T-helper 1 cell treated with Interleukin-12 subunit alpha and Interleukin-12 subunit beta and Interleukin-4 antibody, amounts not matched to agents 30 μg/mL and 1 μg/mL, for 36 hours (primary cell): ENCODE results near the gene CGREF1.

Experiments used
- H3K27ac Mint-ChIP-seq: one replicate; pipeline ENCODE4 v1.8.0; 2021; ENCODE audit warnings: mild to moderate bottlenecking, mixed read lengths
- H3K27me3 Mint-ChIP-seq: one replicate; pipeline ENCODE4 v1.8.0; 2021; ENCODE audit warnings: low read depth, mixed read lengths
- H3K36me3 Mint-ChIP-seq: one replicate; pipeline ENCODE4 v1.8.0; 2021; ENCODE audit warnings: low read depth, mixed read lengths
- H3K4me1 Mint-ChIP-seq: one replicate; pipeline ENCODE4 v1.8.0; 2021; ENCODE audit warnings: low read depth, mixed read lengths
- H3K4me3 Mint-ChIP-seq: one replicate; pipeline ENCODE4 v1.8.0; 2021; ENCODE audit warnings: mild to moderate bottlenecking, moderate library complexity, mixed read lengths
- H3K9me3 Mint-ChIP-seq: one replicate; pipeline ENCODE4 v1.8.0; 2021; ENCODE audit warnings: mixed read lengths

The CGREF1 gene

GRCh38 chr2:27091746-27092695, 26.9 kb downstream of the CGREF1 start:
- Mint-ChIP-seq H3K4me1 (peaks cover 26% of the 10 kb centered on the region), H3K4me3 (no peak overlapping the region), H3K36me3 (peaks cover 2% of the 10 kb centered on the region), H3K9me3 (no peaks in the 10 kb centered on the region), H3K27me3 (no peaks in the 10 kb centered on the region), H3K27ac (no peak overlapping the region)

- Mint-ChIP-seq H3K4me1 (peaks cover 23% of the 10 kb centered on the region), H3K4me3 (no peak overlapping the region), H3K36me3 (peaks cover 2% of the 10 kb centered on the region), H3K27ac (no peak overlapping the region), H3K27me3 (no peaks in the 10 kb centered on the region), H3K9me3 (no peaks in the 10 kb centered on the region)
Observed at GRCh38 chr2:27089111-27089954, 29.6 kb downstream of the CGREF1 start.

DNA sequence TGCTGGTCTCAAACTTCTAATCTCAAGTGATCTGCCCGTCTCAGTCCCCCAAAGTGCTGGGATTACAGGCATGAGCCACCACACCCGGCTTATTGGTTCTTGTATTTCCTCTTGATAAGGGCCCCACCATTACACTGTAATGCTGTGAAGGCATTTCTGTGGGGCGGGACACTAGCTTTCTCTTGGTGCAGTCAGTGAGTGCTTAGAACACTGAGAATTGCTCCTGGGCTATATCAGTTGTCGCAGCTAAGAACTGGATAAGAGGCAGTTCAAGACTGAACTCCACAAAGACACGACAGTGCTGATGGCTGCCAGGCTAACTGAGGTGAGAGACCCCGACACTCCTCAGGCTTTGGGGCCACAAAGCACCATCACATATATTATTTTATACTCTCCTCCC, 30.3 kb downstream of the CGREF1 start:
- no peak overlapping the region for H3K27ac Mint-ChIP-seq
- peaks cover 2% of the 10 kb centered on the region for H3K36me3 Mint-ChIP-seq
- no peak overlapping the region for H3K4me3 Mint-ChIP-seq
- no peaks in the 10 kb centered on the region for H3K9me3 Mint-ChIP-seq
- H3K4me1 Mint-ChIP-seq: peaks cover 27% of the 10 kb centered on the region
- no peaks in the 10 kb centered on the region for H3K27me3 Mint-ChIP-seq

GRCh38 chr2:27087823-27088410, 31.0 kb downstream of the CGREF1 start:
- Mint-ChIP-seq H3K9me3 (no peaks in the 10 kb centered on the region), H3K27me3 (no peaks in the 10 kb centered on the region), H3K36me3 (peaks cover 2% of the 10 kb centered on the region), H3K27ac (peak overlapping the region; percentile 45), H3K4me1 (peaks cover 29% of the 10 kb centered on the region), H3K4me3 (peak overlapping the region; percentile 88)

DNA sequence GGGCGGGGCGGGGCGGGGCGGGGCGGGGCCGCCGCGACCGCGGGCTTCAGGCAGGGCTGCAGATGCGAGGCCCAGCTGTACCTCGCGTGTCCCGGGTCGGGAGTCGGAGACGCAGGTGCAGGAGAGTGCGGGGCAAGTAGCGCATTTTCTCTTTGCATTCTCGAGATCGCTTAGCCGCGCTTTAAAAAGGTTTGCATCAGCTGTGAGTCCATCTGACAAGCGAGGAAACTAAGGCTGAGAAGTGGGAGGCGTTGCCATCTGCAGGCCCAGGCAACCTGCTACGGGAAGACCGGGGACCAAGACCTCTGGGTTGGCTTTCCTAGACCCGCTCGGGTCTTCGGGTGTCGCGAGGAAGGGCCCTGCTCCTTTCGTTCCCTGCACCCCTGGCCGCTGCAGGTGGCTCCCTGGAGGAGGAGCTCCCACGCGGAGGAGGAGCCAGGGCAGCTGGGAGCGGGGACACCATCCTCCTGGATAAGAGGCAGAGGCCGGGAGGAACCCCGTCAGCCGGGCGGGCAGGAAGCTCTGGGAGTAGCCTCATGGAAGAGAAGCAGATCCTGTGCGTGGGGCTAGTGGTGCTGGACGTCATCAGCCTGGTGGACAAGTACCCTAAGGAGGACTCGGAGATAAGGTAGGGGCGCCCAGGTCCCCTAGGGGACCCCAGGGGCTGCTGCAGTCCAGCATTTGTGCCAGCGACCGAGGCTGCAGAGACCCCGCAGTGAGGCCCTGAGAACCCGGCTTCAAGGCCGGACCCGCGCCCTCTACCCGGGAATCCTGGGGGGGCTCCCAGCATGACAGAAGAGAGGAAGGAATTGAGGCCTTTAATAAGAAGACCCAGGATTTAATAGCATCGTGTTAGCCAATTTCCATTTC, 32.0 kb downstream of the CGREF1 start, which contains the start of gene KHK:
TSS of gene KHK (plus strand) at position 49 of the 870 bp plus-strand sequence. CDS start at position 537, 488 bp downstream.
- H3K36me3 Mint-ChIP-seq: no peaks in the 10 kb centered on the region
- no peaks in the 10 kb centered on the region for H3K27me3 Mint-ChIP-seq
- H3K9me3 Mint-ChIP-seq: no peaks in the 10 kb centered on the region
- peak within 1 kb of the TSS; percentile 88 for H3K4me3 Mint-ChIP-seq
- peaks cover 29% of the 10 kb centered on the region for H3K4me1 Mint-ChIP-seq
- peak within 1 kb of the TSS; percentile 86 for H3K27ac Mint-ChIP-seq

DNA sequence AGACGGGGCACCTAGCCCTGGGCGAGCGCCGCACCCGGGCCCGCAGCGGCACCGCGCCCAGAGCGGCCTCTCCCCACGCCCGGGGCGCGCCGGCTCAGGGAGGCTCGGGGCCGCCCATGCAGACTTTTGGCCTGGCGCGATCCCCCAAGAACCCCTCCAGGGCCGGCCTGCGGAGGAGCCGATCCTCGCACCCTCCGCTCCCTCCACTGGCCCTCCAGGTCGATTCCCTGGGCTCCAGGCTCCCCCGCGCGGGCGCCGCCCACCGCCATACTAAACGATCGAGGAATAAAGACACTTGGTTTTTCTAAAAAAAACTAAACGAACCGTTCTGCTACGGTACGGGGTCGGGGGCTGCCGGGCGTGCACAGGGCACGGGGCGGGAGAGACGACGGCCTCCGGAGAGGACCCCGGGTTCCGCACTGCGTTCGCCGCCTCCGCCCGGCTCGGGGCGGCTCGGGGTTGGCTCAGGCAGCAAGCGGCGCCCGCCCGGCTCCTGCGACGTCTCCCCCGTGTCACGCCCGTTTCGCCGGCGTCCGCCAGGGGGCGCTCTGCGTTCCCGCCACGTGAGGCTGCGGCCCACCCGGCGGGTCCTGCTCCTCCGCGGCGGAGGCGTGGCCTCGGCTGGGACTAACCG, 32.7 kb downstream of the CGREF1 start:
- no peaks in the 10 kb centered on the region for H3K27me3 Mint-ChIP-seq
- H3K9me3 Mint-ChIP-seq: no peaks in the 10 kb centered on the region
- peak overlapping the region; percentile 88 for H3K4me3 Mint-ChIP-seq
- peak overlapping the region; percentile 86 for H3K27ac Mint-ChIP-seq
- peaks cover 34% of the 10 kb centered on the region for H3K4me1 Mint-ChIP-seq
- no peaks in the 10 kb centered on the region for H3K36me3 Mint-ChIP-seq

GRCh38 chr2:27085673-27086089, 33.2 kb downstream of the CGREF1 start:
- H3K4me3 Mint-ChIP-seq: peak overlapping the region; percentile 66
- no peaks in the 10 kb centered on the region for H3K9me3 Mint-ChIP-seq
- peak overlapping the region; percentile 76 for H3K27ac Mint-ChIP-seq
- no peaks in the 10 kb centered on the region for H3K36me3 Mint-ChIP-seq
- peaks cover 40% of the 10 kb centered on the region for H3K4me1 Mint-ChIP-seq
- no peaks in the 10 kb centered on the region for H3K27me3 Mint-ChIP-seq

GRCh38 chr2:27085062-27085672, 33.8 kb downstream of the CGREF1 start:
- Mint-ChIP-seq H3K27me3 (no peaks in the 10 kb centered on the region), H3K27ac (peak overlapping the region; percentile 76), H3K4me1 (peaks cover 43% of the 10 kb centered on the region), H3K36me3 (no peaks in the 10 kb centered on the region), H3K4me3 (peak overlapping the region; percentile 66), H3K9me3 (no peaks in the 10 kb centered on the region)

GRCh38 chr2:27084297-27085061, 34.4 kb downstream of the CGREF1 start:
- no peaks in the 10 kb centered on the region for H3K27me3 Mint-ChIP-seq
- peaks cover 43% of the 10 kb centered on the region for H3K4me1 Mint-ChIP-seq
- H3K9me3 Mint-ChIP-seq: no peaks in the 10 kb centered on the region
- no peaks in the 10 kb centered on the region for H3K36me3 Mint-ChIP-seq
- peak overlapping the region; percentile 49 for H3K27ac Mint-ChIP-seq
- peak overlapping the region; percentile 25 for H3K4me3 Mint-ChIP-seq

GRCh38 chr2:27083410-27084296, 35.3 kb downstream of the CGREF1 start:
- Mint-ChIP-seq H3K4me3 (peak overlapping the region; percentile 25), H3K27ac (no peak overlapping the region), H3K9me3 (no peaks in the 10 kb centered on the region), H3K36me3 (no peaks in the 10 kb centered on the region), H3K4me1 (peaks cover 42% of the 10 kb centered on the region), H3K27me3 (no peaks in the 10 kb centered on the region)

DNA sequence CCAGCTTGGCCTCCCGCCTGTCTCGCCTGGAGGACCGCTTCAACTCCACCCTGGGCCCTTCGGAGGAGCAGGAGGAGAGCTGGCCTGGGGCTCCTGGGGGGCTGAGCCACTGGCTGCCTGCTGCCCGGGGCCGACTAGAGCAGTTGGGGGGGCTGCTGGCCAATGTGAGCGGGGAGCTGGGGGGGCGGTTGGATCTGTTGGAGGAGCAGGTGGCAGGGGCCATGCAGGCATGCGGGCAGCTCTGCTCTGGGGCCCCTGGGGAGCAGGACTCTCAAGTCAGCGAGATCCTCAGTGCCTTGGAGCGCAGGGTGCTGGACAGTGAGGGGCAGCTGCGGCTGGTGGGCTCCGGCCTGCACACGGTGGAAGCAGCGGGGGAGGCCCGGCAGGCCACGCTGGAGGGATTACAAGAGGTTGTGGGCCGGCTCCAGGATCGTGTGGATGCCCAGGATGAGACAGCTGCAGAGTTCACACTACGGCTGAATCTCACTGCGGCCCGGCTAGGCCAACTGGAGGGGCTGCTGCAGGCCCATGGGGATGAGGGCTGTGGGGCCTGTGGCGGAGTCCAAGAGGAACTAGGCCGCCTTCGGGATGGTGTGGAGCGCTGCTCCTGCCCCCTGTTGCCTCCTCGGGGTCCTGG, 36.0 kb downstream of the CGREF1 start:
- no peaks in the 10 kb centered on the region for H3K9me3 Mint-ChIP-seq
- H3K27ac Mint-ChIP-seq: no peak overlapping the region
- peaks cover 39% of the 10 kb centered on the region for H3K4me1 Mint-ChIP-seq
- no peak overlapping the region for H3K4me3 Mint-ChIP-seq
- H3K27me3 Mint-ChIP-seq: no peaks in the 10 kb centered on the region
- H3K36me3 Mint-ChIP-seq: no peaks in the 10 kb centered on the region
